Natural killer cell (primary cell): ENCODE results near the gene MSI2. TPM values are rescaled to one million over a fixed set of nuclear protein-coding genes. Genes with fewer than 3 reads are reported as not detected.
"Not testable (repeated sequence)": the region's sequence is repeated elsewhere in the genome, so short reads cannot be mapped to it uniquely, and the experiment has no call there.

Source experiments
- ATAC-seq, 3 donors: fragments of 150-1000 bp in 2 of 3; fragments of 200-7000 bp in 1 of 3; cut with Tn5 transposase; 1 replicate in 1 of 3; 2 replicates in 2 of 3; pipeline ENCODE4 v1.10.0; 2021; ENCODE audit warnings: mild to moderate bottlenecking in 2 of 3, moderate library complexity in 2 of 3
- DNase-seq, 2 donors: peaks; one replicate each; pipeline versions ENCODE4 v3.0.0 to v3.0.0-alpha.2; 2013 to 2021; ENCODE audit warnings: mixed read lengths in 1 of 2
- H3K27ac ChIP-seq: one replicate; pipeline ENCODE4 v1.5.1; 2013; ENCODE audit warnings: mild to moderate bottlenecking, low read length
- H3K27me3 ChIP-seq: one replicate; pipeline ENCODE4 v1.6.1; 2013; ENCODE audit warnings: low read length; ENCODE audit not compliant: control insufficient read depth, insufficient read depth
- H3K36me3 ChIP-seq: one replicate; pipeline ENCODE4 v1.6.1; 2013; ENCODE audit warnings: low read length; ENCODE audit not compliant: control insufficient read depth, insufficient read depth
- H3K4me1 ChIP-seq: one replicate; pipeline ENCODE4 v1.6.1; 2013; ENCODE audit warnings: low read length; ENCODE audit not compliant: control insufficient read depth, insufficient read depth
- H3K4me3 ChIP-seq: one replicate; pipeline ENCODE4 v1.5.1; 2013; ENCODE audit warnings: low read length
- H3K9me3 ChIP-seq: one replicate; pipeline ENCODE4 v1.6.1; 2013; ENCODE audit warnings: low read length; ENCODE audit not compliant: control insufficient read depth, insufficient read depth
- H3K27ac Mint-ChIP-seq, 2 donors: one replicate each; pipeline ENCODE4 v1.8.0; 2022; ENCODE audit warnings: mild to moderate bottlenecking in 2 of 2, mixed read lengths in 2 of 2, moderate library complexity in 1 of 2
- H3K27me3 Mint-ChIP-seq, 2 donors: one replicate each; pipeline ENCODE4 v1.8.0; 2022; ENCODE audit warnings: low read depth in 2 of 2, mixed read lengths in 2 of 2
- H3K36me3 Mint-ChIP-seq: one replicate; pipeline ENCODE4 v1.8.0; 2022; ENCODE audit warnings: mixed read lengths
- H3K4me1 Mint-ChIP-seq, 2 donors: one replicate each; pipeline ENCODE4 v1.8.0; 2022; ENCODE audit warnings: mixed read lengths in 2 of 2
- H3K4me3 Mint-ChIP-seq: one replicate; pipeline ENCODE4 v1.8.0; 2022; ENCODE audit warnings: mild to moderate bottlenecking, moderate library complexity, mixed read lengths
- H3K9me3 Mint-ChIP-seq, 2 donors: one replicate each; pipeline ENCODE4 v1.8.0; 2022; ENCODE audit warnings: mixed read lengths in 2 of 2
- WGBS: methylation state at CpG from one replicate; pipeline ENCODE4 v1.1.7; 2013; ENCODE audit warnings: missing lambda C conversion rate; ENCODE audit not compliant: insufficient coverage; 5-methylcytosine and 5-hydroxymethylcytosine counted together
- intact Hi-C: fragments of 100-400 bp; cut with micrococcal nuclease; formaldehyde crosslinking; loops from one replicate; pipeline ENCODE4 v1.14.2; 2022
- total RNA-seq, 4 donors: library from RNA; stranded (reverse); fragments of 120-200 nt in 1 of 4; gene quantifications; one replicate each; pipeline versions ENCODE4 v1.2.3 to v1.2.4, GENCODE V29; 2013 to 2022
- TF ChIP-seq, protein P1 (sequence below): fragments of 200-600 bp; IDR thresholded peaks from one replicate; pipeline ENCODE4 v1.8.0; 2022; ENCODE audit warnings: antibody characterized with exemption

The MSI2 gene
- total RNA-seq, 3 donors from 2014 or later (not counting 1 experiment from before 2014, with no cell fraction given) = 95.5 to 145 (median 96.8) TPM

DNA sequence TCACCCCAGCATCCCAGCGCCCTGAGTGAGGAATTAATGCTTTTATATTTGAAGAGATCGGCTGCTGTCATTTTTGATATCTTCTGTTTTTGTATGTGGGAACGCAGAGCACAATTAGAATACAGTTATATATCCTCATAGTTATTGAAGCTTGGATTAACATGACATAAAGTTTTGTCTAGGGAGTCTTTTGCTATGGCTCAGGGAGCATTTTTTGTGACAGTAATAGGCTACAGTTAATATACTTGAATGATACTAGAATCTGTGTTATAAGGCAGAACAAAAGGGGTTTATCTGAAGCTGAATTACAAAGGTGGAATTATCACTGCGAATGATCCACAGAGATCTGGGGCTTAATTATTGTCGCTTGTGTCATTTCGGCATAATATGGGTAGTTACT, 239.4 kb downstream of the MSI2 start:
- H3K9me3 ChIP-seq = no peaks in the 10 kb centered on the region
- H3K4me3 ChIP-seq = no peak overlapping the region
- Mint-ChIP-seq H3K27me3 (peaks cover 0 to 7% of the 10 kb centered on the region in 2 donors), H3K36me3 (no peaks in the 10 kb centered on the region), H3K9me3 (no peaks in the 10 kb centered on the region), H3K4me1 (peaks cover 15 to 19% of the 10 kb centered on the region in 2 donors), H3K27ac (no peak overlapping the region), H3K4me3 (no peak overlapping the region)
- H3K36me3 ChIP-seq = no peaks in the 10 kb centered on the region
- no peak for ATAC-seq
- H3K27me3 ChIP-seq = no peaks in the 10 kb centered on the region
- H3K27ac ChIP-seq = no peak overlapping the region
- intact Hi-C loops = no loop called here
- WGBS = 96% methylated on average over 3 of the region's 6 CpGs
- DNase-seq = no peak
- TF ChIP-seq, protein P1, sequence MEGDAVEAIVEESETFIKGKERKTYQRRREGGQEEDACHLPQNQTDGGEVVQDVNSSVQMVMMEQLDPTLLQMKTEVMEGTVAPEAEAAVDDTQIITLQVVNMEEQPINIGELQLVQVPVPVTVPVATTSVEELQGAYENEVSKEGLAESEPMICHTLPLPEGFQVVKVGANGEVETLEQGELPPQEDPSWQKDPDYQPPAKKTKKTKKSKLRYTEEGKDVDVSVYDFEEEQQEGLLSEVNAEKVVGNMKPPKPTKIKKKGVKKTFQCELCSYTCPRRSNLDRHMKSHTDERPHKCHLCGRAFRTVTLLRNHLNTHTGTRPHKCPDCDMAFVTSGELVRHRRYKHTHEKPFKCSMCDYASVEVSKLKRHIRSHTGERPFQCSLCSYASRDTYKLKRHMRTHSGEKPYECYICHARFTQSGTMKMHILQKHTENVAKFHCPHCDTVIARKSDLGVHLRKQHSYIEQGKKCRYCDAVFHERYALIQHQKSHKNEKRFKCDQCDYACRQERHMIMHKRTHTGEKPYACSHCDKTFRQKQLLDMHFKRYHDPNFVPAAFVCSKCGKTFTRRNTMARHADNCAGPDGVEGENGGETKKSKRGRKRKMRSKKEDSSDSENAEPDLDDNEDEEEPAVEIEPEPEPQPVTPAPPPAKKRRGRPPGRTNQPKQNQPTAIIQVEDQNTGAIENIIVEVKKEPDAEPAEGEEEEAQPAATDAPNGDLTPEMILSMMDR = no peak
- peaks cover 3% of the 10 kb centered on the region for H3K4me1 ChIP-seq

DNA sequence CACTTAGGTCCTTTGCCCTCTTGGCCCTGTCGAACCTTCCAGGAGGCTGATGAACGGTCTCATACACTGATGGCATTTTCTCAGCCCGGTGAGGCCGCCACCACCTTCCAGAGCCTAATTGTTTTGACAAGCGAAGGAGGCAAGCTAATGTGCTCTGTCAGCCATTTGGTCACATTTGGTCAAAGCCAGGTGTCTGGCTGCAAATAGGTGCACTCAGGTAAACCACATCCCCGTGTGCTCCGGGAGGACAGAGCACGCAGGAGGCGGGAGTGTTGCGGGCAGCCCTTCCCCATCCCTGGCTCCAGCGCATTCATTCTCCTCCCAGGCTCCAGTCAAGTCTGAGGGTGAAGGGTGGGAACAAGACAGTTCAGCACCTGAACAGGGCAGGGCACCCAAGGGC, 240.1 kb downstream of the MSI2 start:
- H3K9me3 ChIP-seq = no peaks in the 10 kb centered on the region
- H3K36me3 ChIP-seq = no peaks in the 10 kb centered on the region
- no peak overlapping the region for H3K4me3 ChIP-seq
- H3K27me3 Mint-ChIP-seq = peaks cover 0 to 7% of the 10 kb centered on the region in 2 donors
- no peak for ATAC-seq
- H3K4me1 ChIP-seq = peaks cover 3% of the 10 kb centered on the region
- H3K9me3 Mint-ChIP-seq = no peaks in the 10 kb centered on the region
- TF ChIP-seq, protein P1 = no peak
- 98% methylated on average over 11 of the region's 11 CpGs for WGBS
- H3K4me3 Mint-ChIP-seq = no peak overlapping the region
- H3K4me1 Mint-ChIP-seq = peaks cover 15 to 22% of the 10 kb centered on the region in 2 donors
- intact Hi-C loops = no loop called here
- no peak overlapping the region for H3K27ac ChIP-seq
- DNase-seq = no peak
- H3K27ac Mint-ChIP-seq = no peak overlapping the region
- no peaks in the 10 kb centered on the region for H3K36me3 Mint-ChIP-seq
- H3K27me3 ChIP-seq = no peaks in the 10 kb centered on the region

- peaks cover under 1 to 21% of the 10 kb centered on the region in 2 donors for H3K4me1 Mint-ChIP-seq
- Histone ChIP-seq H3K4me1 (no peaks in the 10 kb centered on the region), H3K36me3 (no peaks in the 10 kb centered on the region), H3K4me3 (no peak overlapping the region), H3K27ac (no peak overlapping the region), H3K27me3 (no peaks in the 10 kb centered on the region), H3K9me3 (no peaks in the 10 kb centered on the region)
- ATAC-seq (no peak), DNase-seq (peak in 1 of 2 donors; percentile 33)
- H3K9me3 Mint-ChIP-seq = no peaks in the 10 kb centered on the region
- TF ChIP-seq, protein P1 = no peak
- H3K4me3 Mint-ChIP-seq = no peak overlapping the region
- H3K36me3 Mint-ChIP-seq = no peaks in the 10 kb centered on the region
- WGBS = no CpG with 5 or more reads among the region's 7 CpGs
- no peak overlapping the region for H3K27ac Mint-ChIP-seq
- intact Hi-C loops = no loop called here
- no peaks in the 10 kb centered on the region for H3K27me3 Mint-ChIP-seq
Measured at GRCh38 chr17:57498443-57498842, 242.1 kb downstream of the MSI2 start.

GRCh38 chr17:57499221-57499620, 242.9 kb downstream of the MSI2 start:
- H3K27ac Mint-ChIP-seq, H3K9me3 Mint-ChIP-seq, H3K36me3 Mint-ChIP-seq, H3K27me3 Mint-ChIP-seq, H3K36me3 ChIP-seq, intact Hi-C loops, DNase-seq, ATAC-seq, H3K4me3 Mint-ChIP-seq, H3K4me3 ChIP-seq, H3K27ac ChIP-seq, H3K4me1 ChIP-seq, H3K27me3 ChIP-seq, H3K9me3 ChIP-seq: not testable (repeated sequence)
- peaks cover 3 to 24% of the 10 kb centered on the region in 2 donors for H3K4me1 Mint-ChIP-seq
- no CpG with 5 or more reads among the region's 3 CpGs for WGBS
